ENCODE results near the gene RLN1. TPM values are rescaled to one million over a fixed set of nuclear protein-coding genes. Genes with fewer than 3 reads are reported as not detected.

RLN1 gene
- total and polyA plus RNA-seq, 10 of the 15 experiments (the other 5 are each of a cell fraction or from before 2014, with no cell fraction given): 0.80 to 2.8 (median 1.9) TPM

- no peak for FAIRE-seq
- RAD21 ChIA-PET (ENCODE audit: unreplicated experiment): no interaction called here
- Histone ChIP-seq H3K27ac (ENCODE audit: control insufficient read depth, insufficient read depth) (no peak overlapping the region), H3K79me2 (ENCODE audit: control insufficient read depth, insufficient read depth, low read length) (no peaks in the 10 kb centered on the region), H3K27me3 (replicated peaks in 1 of 2; ENCODE audit: control insufficient read depth in 2 of 2, insufficient read depth in 2 of 2, low read length in 1 of 2) (no peaks in the 10 kb centered on the region), H4K20me1 (ENCODE audit: control insufficient read depth, insufficient read depth) (no peaks in the 10 kb centered on the region), H2AFZ (ENCODE audit: control insufficient read depth, low read depth, low read length) (no peak overlapping the region), H3K9ac (ENCODE audit: control insufficient read depth, insufficient read depth, low read length) (no peak overlapping the region), H3K4me2 (ENCODE audit: control insufficient read depth, insufficient read depth) (no peak overlapping the region), H3K9me3 (replicated peaks; ENCODE audit: control insufficient read depth, insufficient read depth, low read length) (no peaks in the 10 kb centered on the region), H3K36me3 (ENCODE audit: control insufficient read depth in 2 of 2, insufficient read depth in 2 of 2, low read length in 1 of 2) (no peaks in the 10 kb centered on the region), H3K4me3 (no peak overlapping the region), H3K4me1 (ENCODE audit: control insufficient read depth, insufficient read depth, low read length) (no peaks in the 10 kb centered on the region)
- intact Hi-C loops (cut with micrococcal nuclease; ENCODE audit: unreplicated experiment) (no loop called here), in situ Hi-C loops (cut with MboI) (no loop called here)
- 50% methylated on average over 2 of the region's 2 CpGs for WGBS (ENCODE audit: insufficient coverage, insufficient replicate concordance, low lambda C conversion rate, missing lambda C conversion rate)
- POLR2A ChIA-PET: no interaction called here
- no TSS peak for BruUV-seq (replicated peaks)
- DNase-seq (ENCODE audit: low read depth, low spot score): no peak
- CTCF ChIA-PET: interaction anchor here (0.6 kb wide), 1 partner anchor 113 kb away, joined by 3 read pairs; no protein-coding TSS in a partner anchor
- no peak for ATAC-seq
- SMC1A ChIA-PET (ENCODE audit: uncharacterized antibody, unreplicated experiment): no interaction called here
- TF ChIP-seq ZNF592 (IDR thresholded peaks at IDR 0.05) (no peak), MTA3 (IDR thresholded peaks at IDR 0.05; ENCODE audit: borderline replicate concordance, low read length) (no peak), SMAD5 (IDR thresholded peaks at IDR 0.05; ENCODE audit: low read depth) (no peak), RBBP5 (conservative IDR thresholded peaks at IDR 0.05) (no peak), ATF7 (IDR thresholded peaks at IDR 0.05; ENCODE audit: low read depth) (no peak), ZBTB4 (CRISPR knock-in tag; IDR thresholded peaks at IDR 0.05) (no peak), ZBTB11 (CRISPR knock-in tag; IDR thresholded peaks at IDR 0.05) (no peak), JUND (IDR thresholded peaks at IDR 0.05; ENCODE audit: low read depth, low read length) (no peak), CHD2 (IDR thresholded peaks at IDR 0.05; ENCODE audit: borderline replicate concordance, low read depth, low read length) (no peak), REST (IDR thresholded peaks at IDR 0.05; ENCODE audit: low read depth, low read length) (no peak)
Observed at GRCh38 chr9:5305741-5306140, 33.9 kb downstream of the RLN1 start.
